Mesothelial cell of epicardium (in vitro differentiated cells): ENCODE data around the gene MYH11. TPM values are rescaled to one million over a fixed set of nuclear protein-coding genes. Genes with fewer than 3 reads are reported as not detected.
"Not testable (repeated sequence)": the region's sequence is repeated elsewhere in the genome, so short reads cannot be mapped to it uniquely, and the experiment has no call there.

Experiments used
- DNase-seq, 2 experiments: peaks; one replicate each; pipeline ENCODE4 v3.0.0; 2021; ENCODE audit warnings: low spot score in 2 of 2; ENCODE audit not compliant: unreplicated experiment in 2 of 2
- H3K27ac Mint-ChIP-seq: 2 replicates; pipeline ENCODE4 v1.8.0; 2021; ENCODE audit warnings: mixed read lengths
- H3K27me3 Mint-ChIP-seq: 2 replicates; pipeline ENCODE4 v1.8.0; 2021; ENCODE audit warnings: low read depth, mixed read lengths
- H3K36me3 Mint-ChIP-seq: 2 replicates; pipeline ENCODE4 v1.8.0; 2021; ENCODE audit warnings: mixed read lengths
- H3K4me1 Mint-ChIP-seq: 2 replicates; pipeline ENCODE4 v1.8.0; 2021; ENCODE audit warnings: mixed read lengths
- H3K4me3 Mint-ChIP-seq: 2 replicates; pipeline ENCODE4 v1.8.0; 2021; ENCODE audit warnings: mild to moderate bottlenecking, moderate library complexity, mixed read lengths
- H3K9me3 Mint-ChIP-seq: 2 replicates; pipeline ENCODE4 v1.8.0; 2021; ENCODE audit warnings: mixed read lengths
- CTCF ChIP-seq: fragments of 200-600 bp; sonication (generic); IDR thresholded peaks from one replicate; pipeline ENCODE4 v1.5.0; 2021; ENCODE audit warnings: antibody characterized with exemption; ENCODE audit not compliant: unreplicated experiment
- total RNA-seq: library from RNA; stranded (reverse); gene quantifications from 3 replicates; pipeline ENCODE4 v1.2.1, GENCODE V29; 2021

MYH11 gene
- total RNA-seq, 1 donor from 2014 or later = 0.58 TPM

- Mint-ChIP-seq H3K4me1 (no peaks in the 10 kb centered on the region), H3K4me3 (no peak overlapping the region), H3K27ac (no peak overlapping the region), H3K9me3 (peaks cover under 1% of the 10 kb centered on the region), H3K27me3 (peaks cover 10% of the 10 kb centered on the region), H3K36me3 (no peaks in the 10 kb centered on the region)
- DNase-seq = no peak
- TF ChIP-seq CTCF = no peak
These were observed 121.2 kb downstream of the MYH11 start for GRCh38 chr16:15735610-15736009.

GRCh38 chr16:15732416-15732815 is 124.4 kb downstream of the MYH11 start:
- Mint-ChIP-seq H3K4me1 (no peaks in the 10 kb centered on the region), H3K9me3 (no peaks in the 10 kb centered on the region), H3K27ac (no peak overlapping the region)

GRCh38 chr16:15729152-15729551 is 127.7 kb downstream of the MYH11 start:
- Mint-ChIP-seq H3K36me3 (peaks cover 18% of the 10 kb centered on the region), H3K27me3 (no peaks in the 10 kb centered on the region), H3K27ac (no peak overlapping the region), H3K4me1 (no peaks in the 10 kb centered on the region), H3K4me3 (no peak overlapping the region), H3K9me3 (no peaks in the 10 kb centered on the region)
- DNase-seq = no peak
- no peak for TF ChIP-seq CTCF

More at GRCh38 chr16:15732416-15732815, 124.4 kb downstream of the MYH11 start:
- TF ChIP-seq CTCF = no peak
- no peak for DNase-seq
- H3K4me3 Mint-ChIP-seq = no peak overlapping the region
- peaks cover 10% of the 10 kb centered on the region for H3K27me3 Mint-ChIP-seq
- no peaks in the 10 kb centered on the region for H3K36me3 Mint-ChIP-seq

- H3K27ac Mint-ChIP-seq, H3K4me3 Mint-ChIP-seq, H3K27me3 Mint-ChIP-seq, DNase-seq, H3K4me1 Mint-ChIP-seq, H3K9me3 Mint-ChIP-seq: not testable (repeated sequence)
- peaks cover 18% of the 10 kb centered on the region for H3K36me3 Mint-ChIP-seq
These were observed 129.1 kb downstream of the MYH11 start for GRCh38 chr16:15727697-15728096.

GRCh38 chr16:15726715-15727114 is 130.1 kb downstream of the MYH11 start:
- TF ChIP-seq CTCF = no peak
- no peak overlapping the region for H3K4me3 Mint-ChIP-seq
- no peaks in the 10 kb centered on the region for H3K9me3 Mint-ChIP-seq
- H3K36me3 Mint-ChIP-seq = peaks cover 18% of the 10 kb centered on the region
- H3K4me1 Mint-ChIP-seq = no peaks in the 10 kb centered on the region
- no peaks in the 10 kb centered on the region for H3K27me3 Mint-ChIP-seq
- DNase-seq = no peak
- no peak overlapping the region for H3K27ac Mint-ChIP-seq

GRCh38 chr16:15725641-15726240 is 131.1 kb downstream of the MYH11 start:
- Mint-ChIP-seq H3K9me3 (no peaks in the 10 kb centered on the region), H3K36me3 (peaks cover 20% of the 10 kb centered on the region), H3K4me3 (no peak overlapping the region), H3K27me3 (no peaks in the 10 kb centered on the region), H3K4me1 (no peaks in the 10 kb centered on the region), H3K27ac (no peak overlapping the region)
- no peak for DNase-seq
- TF ChIP-seq CTCF = no peak
